OCI-M2 (cell line): Measurements from ENCODE around the gene SDHAF2.
"Not testable (repeated sequence)": the region's sequence is repeated elsewhere in the genome, so short reads cannot be mapped to it uniquely, and the experiment has no call there.

Experiments
- DNase-seq: peaks from one replicate; lab custom pipeline; 2025; ENCODE audit not compliant: unreplicated experiment; lab: John Stamatoyannopoulos, UW

The SDHAF2 gene

GRCh38 chr11:61475433-61475832, 45.5 kb downstream of the SDHAF2 start:
- DNase-seq: no peak

- DNase-seq: no peak
Measured at GRCh38 chr11:61476371-61476770, 46.4 kb downstream of the SDHAF2 start.

- DNase-seq: no peak
Measured at GRCh38 chr11:61477126-61477525, 47.2 kb downstream of the SDHAF2 start.

DNA sequence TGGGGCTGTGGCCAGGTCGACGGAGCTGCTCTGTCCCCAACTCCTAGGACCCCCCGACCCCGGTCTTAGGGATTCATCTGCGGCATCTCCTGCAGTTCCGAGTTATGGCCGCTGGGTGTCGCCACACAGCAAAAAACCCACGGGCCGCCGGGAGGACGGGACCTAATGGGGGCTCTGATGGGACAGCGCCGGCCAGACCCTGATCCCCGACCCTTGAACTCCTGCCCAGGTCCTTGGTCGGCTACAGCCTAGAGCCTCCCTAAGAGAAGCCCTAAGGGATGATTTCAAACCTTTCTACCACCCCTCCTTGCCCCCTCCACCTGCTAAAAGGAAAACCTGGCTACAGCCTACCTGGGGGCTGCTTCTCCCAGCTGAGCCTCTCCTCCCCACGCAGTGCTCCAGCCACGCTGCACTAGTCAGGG, 47.8 kb downstream of the SDHAF2 start:
- no peak for DNase-seq

DNA sequence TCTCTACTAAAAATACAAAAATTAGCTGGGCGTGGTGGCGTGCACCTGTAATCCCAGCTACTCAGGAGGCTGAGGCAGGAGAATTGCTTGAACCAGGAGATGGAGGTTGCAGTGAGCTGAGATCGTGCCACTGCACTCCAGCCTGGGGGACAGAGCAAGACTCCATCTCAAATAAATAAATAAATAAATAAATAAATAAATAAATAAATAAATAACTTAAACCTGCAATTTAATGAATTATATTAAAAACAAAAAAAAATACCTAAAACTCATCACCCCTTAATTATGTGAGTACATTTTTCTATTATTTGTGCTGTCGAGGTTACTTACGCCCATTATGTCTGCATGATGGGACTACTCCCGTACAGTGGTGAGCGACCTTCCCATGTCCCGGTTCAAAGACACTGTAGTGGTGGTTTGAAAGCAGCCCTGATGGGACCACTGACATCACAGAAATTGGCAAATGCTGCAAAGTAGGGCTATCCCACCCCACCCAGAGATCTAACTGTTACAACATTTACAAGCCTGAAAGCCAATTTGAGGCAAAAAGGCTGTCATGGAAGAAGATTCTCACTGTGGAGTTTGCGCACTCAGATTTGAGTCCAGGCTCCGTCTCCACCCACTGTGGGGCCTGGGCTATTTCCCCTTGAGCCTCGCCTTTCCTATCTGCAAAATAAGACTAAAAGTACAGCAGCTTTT, 49.6 kb downstream of the SDHAF2 start:
- DNase-seq: not testable (repeated sequence)

DNA sequence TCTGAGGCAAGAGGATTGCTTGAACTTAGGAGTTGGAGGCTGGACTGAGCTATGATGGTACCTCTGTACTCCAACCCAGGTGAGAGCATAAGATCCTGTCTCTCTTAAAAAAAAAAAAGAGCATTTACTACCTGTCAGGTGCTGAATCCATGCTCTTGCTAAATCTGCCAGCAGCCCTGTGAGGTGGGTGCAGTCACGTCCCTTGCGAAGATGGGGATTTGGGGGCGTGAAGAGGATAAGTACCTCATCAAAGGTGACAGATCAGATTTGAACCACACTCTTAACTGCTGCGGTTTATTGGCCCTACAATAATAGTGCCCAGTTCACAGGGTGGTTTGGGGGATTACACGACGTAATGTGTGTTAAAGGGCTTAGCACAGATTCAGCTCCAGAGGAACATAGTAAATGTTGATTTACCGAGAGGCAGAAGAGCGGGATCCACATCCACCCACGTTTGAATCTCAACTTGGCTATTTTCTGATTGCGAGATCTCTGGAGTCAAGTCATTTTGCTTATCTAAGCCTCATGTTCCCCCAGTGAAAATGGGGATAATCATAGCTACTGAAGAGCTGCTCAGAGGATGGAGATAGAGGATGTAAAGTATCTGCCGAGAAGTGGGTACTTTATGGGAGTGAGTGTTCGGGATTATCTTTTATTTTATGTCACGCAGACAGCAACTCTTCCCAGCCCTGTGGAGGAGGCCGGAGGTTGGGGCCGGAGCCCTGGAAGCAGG, 50.5 kb downstream of the SDHAF2 start:
- no peak for DNase-seq

DNA sequence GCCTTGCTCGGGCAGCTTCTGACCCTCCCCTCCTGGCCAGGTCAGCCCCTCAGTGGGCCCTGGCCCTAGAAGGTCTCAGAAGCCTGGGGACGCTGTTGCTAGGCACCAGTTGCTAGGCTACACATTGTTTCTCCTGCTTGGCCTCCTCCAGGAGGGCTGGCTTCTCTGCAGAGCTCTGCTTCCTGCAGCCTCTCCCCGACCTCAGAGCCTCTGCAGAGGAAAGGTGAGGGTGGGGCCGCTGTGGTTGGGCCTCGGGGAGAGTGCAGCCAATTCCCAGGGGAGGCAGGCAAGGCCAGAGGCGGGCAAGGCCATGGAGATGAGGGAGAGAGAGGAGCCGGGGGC, 51.0 kb downstream of the SDHAF2 start:
- DNase-seq: no peak

- no peak for DNase-seq
Measured at GRCh38 chr11:61481806-61482205, 51.9 kb downstream of the SDHAF2 start.

DNA sequence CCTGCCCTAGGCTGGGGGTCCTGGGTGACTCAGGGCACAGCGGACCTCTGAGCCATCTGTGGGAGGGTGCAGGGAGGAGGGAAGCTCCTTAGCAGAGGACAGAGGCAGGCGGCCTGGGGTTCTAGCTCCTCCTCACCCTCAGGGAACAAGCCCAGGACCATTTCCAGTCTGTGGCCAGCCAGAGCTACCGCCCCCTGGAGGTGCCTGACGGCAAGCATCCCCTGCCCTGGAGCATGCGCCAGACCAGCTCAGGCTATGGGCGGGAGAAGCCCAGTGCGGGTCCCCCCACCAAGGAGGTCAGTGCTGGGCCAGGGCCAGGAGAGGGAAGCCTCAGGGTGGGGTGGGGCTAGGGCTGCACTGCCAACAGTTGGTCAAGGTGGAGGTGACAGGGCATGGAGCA, 52.6 kb downstream of the SDHAF2 start:
- no peak for DNase-seq

- no peak for DNase-seq
Measured at GRCh38 chr11:61484541-61484940, 54.6 kb downstream of the SDHAF2 start.

- DNase-seq: no peak
Measured at GRCh38 chr11:61485080-61485479, 55.2 kb downstream of the SDHAF2 start.

- no peak for DNase-seq
Measured at GRCh38 chr11:61486011-61486620, 56.2 kb downstream of the SDHAF2 start.

DNA sequence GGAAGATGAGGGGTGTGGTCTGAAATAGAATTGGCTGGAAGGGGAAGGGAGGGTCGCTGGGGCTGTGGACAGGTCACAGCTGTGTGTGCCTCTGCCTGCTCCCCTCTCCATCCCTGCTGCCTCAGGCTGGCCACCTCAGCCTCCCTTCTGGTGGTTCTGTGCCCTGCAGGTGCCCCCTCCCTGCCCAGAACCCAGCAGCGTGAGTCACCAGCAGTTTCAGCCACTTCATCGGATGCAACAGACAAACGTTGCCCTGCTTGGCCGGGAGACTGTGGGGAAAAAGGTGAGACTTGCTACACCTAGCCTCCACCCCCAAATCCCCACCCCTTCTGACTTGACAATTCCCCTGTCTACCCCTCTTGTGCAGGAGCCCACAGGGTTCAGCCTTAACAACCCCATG, 56.9 kb downstream of the SDHAF2 start:
- DNase-seq: no peak

DNA sequence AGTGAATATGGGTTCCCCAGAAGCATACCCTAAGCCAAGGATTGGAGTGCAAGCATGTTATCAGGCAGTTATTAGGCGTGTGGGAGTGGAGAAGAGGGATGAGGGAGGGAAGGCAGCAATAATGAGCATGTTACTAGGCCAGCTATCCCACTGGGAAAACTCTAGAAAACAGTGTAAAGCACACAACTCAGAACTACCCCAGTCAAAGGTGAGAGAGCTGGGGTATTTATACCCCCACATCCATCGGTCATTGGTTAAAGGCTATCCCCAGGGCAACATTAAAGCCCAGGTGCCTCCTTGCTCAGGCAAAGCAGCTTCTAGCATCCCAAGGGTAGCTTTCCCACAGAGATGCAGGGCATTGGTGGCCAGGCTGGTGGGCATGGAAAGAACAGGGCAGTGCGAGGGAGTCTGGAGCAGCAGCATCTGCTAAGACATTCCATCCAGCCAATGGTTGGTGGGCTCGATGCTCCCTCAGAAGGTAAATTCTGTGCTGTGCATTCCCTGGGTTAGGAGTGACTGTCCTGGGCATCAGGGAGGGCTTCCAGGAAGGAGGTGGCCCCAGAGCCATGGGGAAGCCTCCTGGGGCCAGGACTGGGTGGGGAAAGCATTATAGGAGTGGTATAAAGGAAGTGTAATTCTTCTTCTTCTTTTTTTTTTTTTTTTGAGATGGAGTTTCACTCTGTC, 57.6 kb downstream of the SDHAF2 start:
- no peak for DNase-seq

GRCh38 chr11:61488651-61489291, 58.8 kb downstream of the SDHAF2 start:
- DNase-seq: no peak

DNA sequence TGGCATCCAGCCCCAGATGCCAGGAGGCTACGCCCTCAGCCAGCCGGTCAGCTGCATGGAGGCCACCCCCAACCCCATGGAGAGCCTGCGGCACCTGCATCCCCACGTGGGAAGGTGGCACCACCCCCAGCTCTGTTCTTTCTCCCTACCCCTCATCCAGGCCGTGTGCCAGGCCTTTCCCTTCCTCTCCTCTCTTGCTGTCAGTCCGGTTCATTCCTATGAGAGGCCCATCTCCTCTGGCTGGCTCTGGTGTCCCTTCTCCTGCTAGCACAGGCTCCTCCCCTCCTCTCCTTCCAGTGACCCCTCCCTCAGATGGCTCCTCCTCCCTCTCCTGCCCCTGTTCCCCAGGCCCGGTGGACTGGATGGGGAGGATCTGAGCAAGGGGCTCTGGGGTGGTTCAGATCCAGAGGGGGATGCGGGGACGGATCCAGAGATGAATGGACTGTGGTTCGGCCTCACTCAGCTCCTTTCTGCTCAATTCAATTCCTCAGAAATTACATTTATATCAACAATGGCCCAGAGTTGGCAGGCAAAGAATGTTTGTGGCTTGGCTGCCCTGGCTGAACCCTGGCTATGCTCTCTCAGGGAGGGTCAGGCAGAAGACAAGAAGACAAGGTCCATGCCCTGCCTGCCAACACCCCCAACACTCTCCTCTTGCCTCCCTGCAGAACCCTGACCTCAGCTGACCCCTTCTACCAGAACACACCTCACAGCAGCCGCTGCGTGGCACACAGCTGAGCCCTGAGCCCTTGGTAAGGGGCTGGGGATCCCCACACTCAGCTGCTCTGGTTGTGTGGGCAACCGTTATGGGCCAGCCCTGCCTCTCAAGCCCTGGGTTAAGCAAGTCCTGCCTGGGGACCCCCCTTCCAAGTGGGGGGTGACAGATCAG, 60.2 kb downstream of the SDHAF2 start:
- DNase-seq: no peak

DNA sequence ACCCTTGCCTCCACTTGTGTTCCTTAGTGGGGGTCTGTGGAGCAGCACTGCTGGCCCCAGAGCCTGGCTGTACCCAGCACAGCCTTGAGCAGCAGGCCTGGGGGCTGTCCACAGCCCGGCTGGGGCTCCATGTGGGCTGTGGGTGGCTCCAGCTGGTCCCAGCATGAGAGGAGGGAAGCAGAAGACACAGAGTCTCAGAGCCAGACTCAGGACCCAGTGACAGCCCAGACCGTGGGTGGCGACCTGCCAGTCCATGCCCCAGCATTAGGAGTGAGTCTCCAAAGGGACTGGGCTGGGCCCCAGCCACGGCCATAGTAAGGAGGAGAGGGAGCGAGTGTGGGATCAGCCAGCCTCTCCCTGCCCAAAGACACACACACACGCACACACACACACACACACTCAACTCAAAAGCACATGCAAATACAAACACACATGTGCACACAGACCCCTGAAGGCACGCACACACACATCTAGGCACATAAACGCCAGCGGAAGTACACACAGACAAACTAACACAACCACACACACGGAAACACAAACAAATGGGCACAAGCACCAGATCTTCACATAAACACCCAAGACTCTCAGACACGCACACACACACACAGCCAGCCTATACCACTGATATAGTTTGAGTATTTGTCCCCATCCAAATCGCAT, 61.9 kb downstream of the SDHAF2 start:
- no peak for DNase-seq

- no peak for DNase-seq
Measured at GRCh38 chr11:61494381-61494961, 64.5 kb downstream of the SDHAF2 start.

DNA sequence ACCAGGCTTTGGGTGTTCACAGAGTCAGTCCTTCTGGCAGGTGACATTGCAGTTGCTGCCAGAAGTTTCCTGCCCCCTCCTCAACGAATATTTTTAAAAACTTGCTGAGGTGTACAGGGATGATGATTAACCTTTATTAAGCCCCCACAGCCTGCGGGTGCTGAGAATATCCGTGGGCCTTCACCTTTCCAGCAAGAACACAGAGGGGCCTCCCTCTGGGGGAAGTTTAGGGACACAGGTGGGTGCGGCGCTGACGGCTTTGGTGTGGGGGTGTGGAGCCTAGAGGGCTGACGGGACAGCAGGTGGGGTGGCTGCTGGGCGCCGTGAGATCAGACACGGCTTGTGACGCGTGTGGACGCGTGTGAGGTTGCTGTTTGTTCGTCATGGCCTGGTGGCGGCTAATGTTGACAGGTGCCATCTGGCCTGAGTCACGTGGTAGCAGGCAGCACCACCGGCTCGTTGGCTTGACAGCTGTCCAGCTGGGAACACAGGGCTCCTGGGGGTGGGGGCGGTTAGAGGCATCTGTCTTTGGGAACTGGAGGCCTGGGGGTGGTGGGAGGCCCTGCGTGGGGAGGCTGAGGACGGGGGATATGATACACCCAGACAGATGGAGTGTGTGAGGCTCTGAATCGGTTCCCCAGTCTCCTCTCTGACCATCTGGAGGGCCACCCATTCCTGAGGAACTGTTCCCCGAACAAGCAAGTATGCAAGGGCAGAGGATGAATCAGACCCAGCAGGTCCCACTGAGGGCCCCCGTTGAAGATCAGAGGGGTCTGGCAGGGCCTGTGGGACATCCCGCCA, 66.1 kb downstream of the SDHAF2 start:
- DNase-seq: no peak
